Loucy (cell line): Measurements from ENCODE around the gene RBM39.

Experiments used
- CTCF ChIP-seq: fragments of 200-600 bp; sonication (generic); conservative IDR thresholded peaks from 2 replicates; pipeline ENCODE4 v1.5.1; 2014; ENCODE audit warnings: mild to moderate bottlenecking, antibody characterized with exemption, low read length
- EZH2phosphoT487 ChIP-seq: fragments of 200-600 bp; IDR thresholded peaks from 2 replicates; pipeline ENCODE4 v1.6.1; 2018; ENCODE audit warnings: antibody characterized with exemption, mild to moderate bottlenecking, moderate library complexity, borderline replicate concordance

GRCh38 chr20:35719717-35720116 is 22.3 kb downstream of the RBM39 start:
- TF ChIP-seq CTCF = no peak
- TF ChIP-seq EZH2phosphoT487 = no peak
